NCI-H2227 treated with DMSO at 0.1 percent for 48 hours (cell line): ENCODE results near the gene BTRC.

Source experiments
- DNase-seq: peaks from one replicate; lab custom pipeline; 2025; lab: John Stamatoyannopoulos, UW

BTRC gene

GRCh38 chr10:101567165-101568006 is 213.4 kb downstream of the BTRC start:
- DNase-seq: no peak

- DNase-seq: no peak
Measured at GRCh38 chr10:101568054-101568745, 214.2 kb downstream of the BTRC start.

- DNase-seq: no peak
Measured at GRCh38 chr10:101569323-101569621, 215.3 kb downstream of the BTRC start.

GRCh38 chr10:101569622-101570427 is 215.9 kb downstream of the BTRC start:
- DNase-seq: peak; percentile 61

- DNase-seq: no peak
Measured at GRCh38 chr10:101570428-101571270, 216.7 kb downstream of the BTRC start.

GRCh38 chr10:101571271-101571925 is 217.4 kb downstream of the BTRC start:
- no peak for DNase-seq

- DNase-seq: no peak
Measured at GRCh38 chr10:101572126-101572525, 218.2 kb downstream of the BTRC start.

- DNase-seq: no peak
Measured at GRCh38 chr10:101572785-101573184, 218.8 kb downstream of the BTRC start.

GRCh38 chr10:101573885-101574753 is 220.2 kb downstream of the BTRC start:
- DNase-seq: no peak

- no peak for DNase-seq
Measured at GRCh38 chr10:101575091-101575490, 221.1 kb downstream of the BTRC start.

- DNase-seq: no peak
Measured at GRCh38 chr10:101575580-101576210, 221.7 kb downstream of the BTRC start.

- no peak for DNase-seq
Measured at GRCh38 chr10:101576211-101576863, 222.4 kb downstream of the BTRC start.

GRCh38 chr10:101577121-101577871 is 223.3 kb downstream of the BTRC start:
- DNase-seq: no peak

GRCh38 chr10:101578192-101578591 is 224.2 kb downstream of the BTRC start:
- no peak for DNase-seq

- no peak for DNase-seq
Measured at GRCh38 chr10:101578803-101579515, 225.0 kb downstream of the BTRC start.

GRCh38 chr10:101579516-101579870 is 225.5 kb downstream of the BTRC start:
- DNase-seq: no peak

GRCh38 chr10:101580486-101581399 is 226.8 kb downstream of the BTRC start:
- DNase-seq: no peak
